GM23248 (cell line): ENCODE data around the gene SERPINB13.

ENCODE experiments used
- EZH2 ChIP-seq: fragments of 200-600 bp; sonication (generic); IDR thresholded peaks from 2 replicates; pipeline ENCODE4 v1.6.1; 2018; ENCODE audit warnings: antibody characterized with exemption, mild to moderate bottlenecking; ENCODE audit not compliant: insufficient read depth, poor library complexity, severe bottlenecking
- EZH2phosphoT487 ChIP-seq: fragments of 200-600 bp; sonication (generic); IDR thresholded peaks from 2 replicates; pipeline ENCODE4 v1.6.1; 2018; ENCODE audit warnings: antibody characterized with exemption, moderate library complexity, mild to moderate bottlenecking, low read depth; ENCODE audit not compliant: insufficient read depth

GRCh38 chr18:63619661-63620060, 32.5 kb downstream of the SERPINB13 start:
- TF ChIP-seq EZH2 = no peak
- no peak for TF ChIP-seq EZH2phosphoT487
